Caco-2 (cell line): Measurements from ENCODE around the gene PRKAG2. TPM values are rescaled to one million over a fixed set of nuclear protein-coding genes. Genes with fewer than 3 reads are reported as not detected.

Experiments used
- BruUV-seq: library from RNA; stranded (reverse); fragments of 400-500 nt; replicated peaks from 2 replicates; lab custom pipeline; 2021; lab: Mats Ljungman, UMichigan
- CTCF ChIA-PET: fragments of 300-600 bp; sonication (Branson Sonifier 250); formaldehyde crosslinking; loops from one replicate; lab custom pipeline; 2022; ENCODE audit warnings: antibody characterized with exemption; lab: Charles Lee
- POLR2A ChIA-PET: fragments of 300-600 bp; sonication (Branson Sonifier 250); formaldehyde crosslinking; loops from one replicate; lab custom pipeline; 2022; ENCODE audit warnings: antibody characterized with exemption; lab: Charles Lee
- DNase-seq, 2 experiments: peaks; one replicate each; pipeline versions ENCODE4 v3.0.0 to v3.0.0-alpha.2; 2020 to 2022
- H3K27me3 ChIP-seq: replicated peaks from 2 replicates; pipeline ENCODE4 v1.6.0; 2011; ENCODE audit warnings: low read length; ENCODE audit not compliant: control insufficient read depth, insufficient read depth
- H3K36me3 ChIP-seq: 2 replicates; pipeline ENCODE4 v1.5.1; 2011; ENCODE audit warnings: low read length; ENCODE audit not compliant: control insufficient read depth, insufficient read depth
- H3K4me1 ChIP-seq: fragments of 250-450 bp; sonication (Bioruptor Pico); 2 replicates; pipeline ENCODE4 v1.5.1; 2020; ENCODE audit warnings: mild to moderate bottlenecking
- H3K4me3 ChIP-seq: 2 replicates; pipeline ENCODE4 v1.5.1; 2011; ENCODE audit warnings: low read depth, mild to moderate bottlenecking, control low read depth, low read length
- H3K9me3 ChIP-seq: fragments of 250-450 bp; sonication (Bioruptor Pico); 2 replicates; pipeline ENCODE4 v1.5.1; 2020; ENCODE audit warnings: mild to moderate bottlenecking, moderate library complexity
- H3K27ac Mint-ChIP-seq: one replicate; pipeline ENCODE4 v1.8.0; 2022; ENCODE audit warnings: mixed read lengths; ENCODE audit not compliant: unreplicated experiment
- H3K27me3 Mint-ChIP-seq: one replicate; pipeline ENCODE4 v1.8.0; 2022; ENCODE audit warnings: mixed read lengths; ENCODE audit not compliant: insufficient read depth, unreplicated experiment
- H3K36me3 Mint-ChIP-seq: one replicate; pipeline ENCODE4 v1.8.0; 2022; ENCODE audit warnings: mild to moderate bottlenecking, mixed read lengths; ENCODE audit not compliant: insufficient read depth, unreplicated experiment
- H3K4me1 Mint-ChIP-seq: one replicate; pipeline ENCODE4 v1.8.0; 2022; ENCODE audit warnings: low read depth, mixed read lengths; ENCODE audit not compliant: unreplicated experiment
- H3K4me3 Mint-ChIP-seq: one replicate; pipeline ENCODE4 v1.8.0; 2022; ENCODE audit warnings: mild to moderate bottlenecking, moderate library complexity, mixed read lengths; ENCODE audit not compliant: unreplicated experiment
- H3K9me3 Mint-ChIP-seq: one replicate; pipeline ENCODE4 v1.8.0; 2022; ENCODE audit warnings: mixed read lengths; ENCODE audit not compliant: unreplicated experiment
- intact Hi-C: fragments of 100-400 bp; cut with micrococcal nuclease; formaldehyde crosslinking; loops from one replicate; pipeline ENCODE4 v1.10.0; 2022; ENCODE audit not compliant: unreplicated experiment
- total RNA-seq: library from RNA; stranded (reverse); gene quantifications from 2 replicates; pipeline ENCODE4 v1.2.3, GENCODE V29; 2022
- TF ChIP-seq, protein P1 (sequence below), 2 experiments: fragments of 200-600 bp in 1 of 2; IDR thresholded peaks; 1 replicate in 1 of 2; 2 replicates in 1 of 2; pipeline versions ENCODE4 v1.5.1 to v1.8.0; 2011 to 2022; ENCODE audit warnings: antibody characterized with exemption in 1 of 2, control low read depth in 1 of 2, inconsistent platforms in 1 of 2, low read depth in 1 of 2, low read length in 1 of 2, mild to moderate bottlenecking in 1 of 2, moderate library complexity in 1 of 2; ENCODE audit not compliant: insufficient read depth in 1 of 2, severe bottlenecking in 1 of 2, unreplicated experiment in 1 of 2

PRKAG2 gene
- total RNA-seq, 1 experiment from 2014 or later = 15.9 TPM

DNA sequence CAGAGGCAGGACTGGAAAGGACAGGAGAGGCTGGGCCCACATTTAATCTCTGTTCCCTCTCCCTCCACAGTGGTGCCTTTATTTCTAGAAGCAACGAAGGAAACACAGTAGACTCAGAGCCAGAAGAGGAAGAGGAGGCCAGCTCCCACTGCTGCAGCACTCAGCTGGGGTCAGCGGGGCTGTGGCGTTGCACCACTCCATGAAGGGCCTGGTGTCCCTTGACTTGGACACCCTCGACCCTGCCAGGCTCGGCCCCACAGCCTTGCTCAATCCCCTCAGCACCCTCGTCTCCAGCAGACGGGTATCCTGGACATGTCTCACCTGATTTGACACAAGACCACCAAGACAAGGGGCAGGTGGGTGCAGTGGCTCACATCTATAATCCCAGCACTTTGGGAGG lies 38.8 kb downstream of the PRKAG2 start:
- Histone ChIP-seq H3K9me3 (no peaks in the 10 kb centered on the region), H3K4me1 (no peaks in the 10 kb centered on the region), H3K4me3 (no peak overlapping the region), H3K27me3 (no peaks in the 10 kb centered on the region), H3K36me3 (no peaks in the 10 kb centered on the region)
- TF ChIP-seq, protein P1, sequence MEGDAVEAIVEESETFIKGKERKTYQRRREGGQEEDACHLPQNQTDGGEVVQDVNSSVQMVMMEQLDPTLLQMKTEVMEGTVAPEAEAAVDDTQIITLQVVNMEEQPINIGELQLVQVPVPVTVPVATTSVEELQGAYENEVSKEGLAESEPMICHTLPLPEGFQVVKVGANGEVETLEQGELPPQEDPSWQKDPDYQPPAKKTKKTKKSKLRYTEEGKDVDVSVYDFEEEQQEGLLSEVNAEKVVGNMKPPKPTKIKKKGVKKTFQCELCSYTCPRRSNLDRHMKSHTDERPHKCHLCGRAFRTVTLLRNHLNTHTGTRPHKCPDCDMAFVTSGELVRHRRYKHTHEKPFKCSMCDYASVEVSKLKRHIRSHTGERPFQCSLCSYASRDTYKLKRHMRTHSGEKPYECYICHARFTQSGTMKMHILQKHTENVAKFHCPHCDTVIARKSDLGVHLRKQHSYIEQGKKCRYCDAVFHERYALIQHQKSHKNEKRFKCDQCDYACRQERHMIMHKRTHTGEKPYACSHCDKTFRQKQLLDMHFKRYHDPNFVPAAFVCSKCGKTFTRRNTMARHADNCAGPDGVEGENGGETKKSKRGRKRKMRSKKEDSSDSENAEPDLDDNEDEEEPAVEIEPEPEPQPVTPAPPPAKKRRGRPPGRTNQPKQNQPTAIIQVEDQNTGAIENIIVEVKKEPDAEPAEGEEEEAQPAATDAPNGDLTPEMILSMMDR (IDR thresholded peaks at IDR 0.05; ENCODE audit: insufficient read depth in 1 of 2, low read depth in 1 of 2, low read length in 1 of 2, severe bottlenecking in 1 of 2, unreplicated experiment in 1 of 2) = no peak
- no peaks in the 10 kb centered on the region for H3K9me3 Mint-ChIP-seq
- BruUV-seq = no TSS peak
- H3K27me3 Mint-ChIP-seq = no peaks in the 10 kb centered on the region
- H3K4me1 Mint-ChIP-seq = no peaks in the 10 kb centered on the region
- no peak overlapping the region for H3K27ac Mint-ChIP-seq
- POLR2A ChIA-PET = no interaction called here
- H3K36me3 Mint-ChIP-seq = peaks cover 3% of the 10 kb centered on the region
- DNase-seq = no peak
- CTCF ChIA-PET = interaction anchor here (0.9 kb wide), 1 partner anchor 25 kb away, joined by 4 read pairs; no protein-coding TSS in a partner anchor
- intact Hi-C loops = no loop called here
- no peak overlapping the region for H3K4me3 Mint-ChIP-seq

- no TSS peak for BruUV-seq
- CTCF ChIA-PET = interaction anchor here (0.9 kb wide), 1 partner anchor 26 kb away, joined by 4 read pairs; no protein-coding TSS in a partner anchor
- peaks cover 7% of the 10 kb centered on the region for H3K36me3 Mint-ChIP-seq
Measured at GRCh38 chr7:151837285-151838042, 39.5 kb downstream of the PRKAG2 start.

DNA sequence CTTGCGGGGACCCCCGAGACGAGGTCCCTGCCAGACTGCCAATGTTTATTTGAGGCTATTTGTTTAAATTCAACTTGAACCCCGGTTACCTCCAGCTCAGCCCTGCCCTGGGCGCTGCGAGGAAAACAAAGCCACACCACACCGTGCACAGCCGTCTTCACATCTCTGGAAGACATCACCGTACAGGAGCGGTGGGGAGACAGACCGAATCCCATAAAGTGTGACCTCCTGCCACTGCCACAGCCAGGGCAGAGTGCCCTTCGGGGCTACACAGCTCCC lies 40.0 kb downstream of the PRKAG2 start:
- H3K36me3 ChIP-seq = no peaks in the 10 kb centered on the region
- H3K27me3 Mint-ChIP-seq = no peaks in the 10 kb centered on the region
- H3K9me3 ChIP-seq = no peaks in the 10 kb centered on the region
- H3K4me3 Mint-ChIP-seq = no peak overlapping the region
- CTCF ChIA-PET = no interaction called here
- no peak for DNase-seq
- TF ChIP-seq, protein P1 (IDR thresholded peaks at IDR 0.05; ENCODE audit: insufficient read depth in 1 of 2, low read depth in 1 of 2, low read length in 1 of 2, severe bottlenecking in 1 of 2, unreplicated experiment in 1 of 2) = no peak
- H3K27ac Mint-ChIP-seq = no peak overlapping the region
- H3K9me3 Mint-ChIP-seq = no peaks in the 10 kb centered on the region
- intact Hi-C loops = no loop called here
- peaks cover 7% of the 10 kb centered on the region for H3K36me3 Mint-ChIP-seq
- H3K4me3 ChIP-seq = no peak overlapping the region
- no TSS peak for BruUV-seq
- H3K4me1 ChIP-seq = no peaks in the 10 kb centered on the region
- H3K27me3 ChIP-seq = no peaks in the 10 kb centered on the region
- POLR2A ChIA-PET = no interaction called here
- no peaks in the 10 kb centered on the region for H3K4me1 Mint-ChIP-seq

More at GRCh38 chr7:151837285-151838042, 39.5 kb downstream of the PRKAG2 start:
- Histone ChIP-seq H3K9me3 (no peaks in the 10 kb centered on the region), H3K4me3 (no peak overlapping the region), H3K4me1 (no peaks in the 10 kb centered on the region), H3K36me3 (no peaks in the 10 kb centered on the region), H3K27me3 (no peaks in the 10 kb centered on the region)
- POLR2A ChIA-PET = no interaction called here
- TF ChIP-seq, protein P1 (IDR thresholded peaks at IDR 0.05; ENCODE audit: insufficient read depth in 1 of 2, low read depth in 1 of 2, low read length in 1 of 2, severe bottlenecking in 1 of 2, unreplicated experiment in 1 of 2) = no peak
- DNase-seq = no peak
- H3K4me3 Mint-ChIP-seq = no peak overlapping the region
- H3K9me3 Mint-ChIP-seq = no peaks in the 10 kb centered on the region
- intact Hi-C loops = no loop called here
- no peaks in the 10 kb centered on the region for H3K4me1 Mint-ChIP-seq
- H3K27ac Mint-ChIP-seq = no peak overlapping the region
- no peaks in the 10 kb centered on the region for H3K27me3 Mint-ChIP-seq
